Naive thymus-derived CD8-positive, alpha-beta T cell (primary cell): ENCODE results near the gene CDH24. TPM values are rescaled to one million over a fixed set of nuclear protein-coding genes. Genes with fewer than 3 reads are reported as not detected.

Experiments used
- ATAC-seq, 2 donors: fragments of 150-1000 bp; cut with Tn5 transposase in 1 of 2; sonication (Bioruptor Pico), chemical (Tn5 transposase) in 1 of 2; 1 replicate in 1 of 2; 2 replicates in 1 of 2; pipeline ENCODE4 v1.10.0; 2021; ENCODE audit warnings: mild to moderate bottlenecking in 2 of 2, moderate library complexity in 2 of 2
- POLR2A ChIA-PET: fragments of 350-600 bp; sonication (Branson Sonifier 250); formaldehyde crosslinking; loops from one replicate; lab custom pipeline; 2021; ENCODE audit warnings: antibody characterized with exemption; lab: Charles Lee
- DNase-seq, 10 donors: peaks; one replicate each; pipeline versions ENCODE4 v3.0.0 to v3.0.0-alpha.2; 2020 to 2022
- H3K27ac Mint-ChIP-seq, 10 donors: one replicate each; pipeline ENCODE4 v1.8.0; 2020 to 2022; ENCODE audit warnings: mild to moderate bottlenecking in 10 of 10, mixed read lengths in 10 of 10, moderate library complexity in 4 of 10, inconsistent platforms in 1 of 10
- H3K27me3 Mint-ChIP-seq, 5 donors: one replicate each; pipeline ENCODE4 v1.8.0; 2021 to 2022; ENCODE audit warnings: mixed read lengths in 5 of 5
- H3K36me3 Mint-ChIP-seq, 3 donors: one replicate each; pipeline ENCODE4 v1.8.0; 2020 to 2022; ENCODE audit warnings: mixed read lengths in 3 of 3, mild to moderate bottlenecking in 2 of 3, inconsistent platforms in 1 of 3
- H3K4me1 Mint-ChIP-seq, 4 donors: one replicate each; pipeline ENCODE4 v1.8.0; 2021 to 2022; ENCODE audit warnings: mixed read lengths in 4 of 4
- H3K4me3 Mint-ChIP-seq, 10 donors: one replicate each; pipeline ENCODE4 v1.8.0; 2020 to 2022; ENCODE audit warnings: mild to moderate bottlenecking in 10 of 10, mixed read lengths in 10 of 10, moderate library complexity in 6 of 10, inconsistent platforms in 1 of 10
- H3K9me3 Mint-ChIP-seq, 9 donors: one replicate each; pipeline ENCODE4 v1.8.0; 2020 to 2022; ENCODE audit warnings: mixed read lengths in 9 of 9, mild to moderate bottlenecking in 3 of 9, inconsistent platforms in 1 of 9, moderate library complexity in 1 of 9
- polyA plus RNA-seq, 3 donors: library from polyadenylated mRNA; unstranded; fragments of 300-500 nt; fragmentation: Illumina TruSeq; gene quantifications; one replicate each; pipeline ENCODE4 v1.2.3, GENCODE V29; 2021
- total RNA-seq, 8 experiments: library from RNA in 2 of 8; stranded (reverse) in 2 of 8; gene quantifications; one replicate each; pipeline ENCODE4 v1.2.3 and lab custom pipeline; 2021 to 2026

Gene CDH24
- total and polyA plus RNA-seq, 5 experiments from 2014 or later, result 0.06 to 1.2 (median 0.31) TPM

GRCh38 chr14:23033801-23034497 is 23.4 kb downstream of the CDH24 start:
- peak overlapping the region; percentile 93 to 98 (median 98) for H3K27ac Mint-ChIP-seq
- H3K27me3 Mint-ChIP-seq, result no peaks in the 10 kb centered on the region
- peaks cover 5 to 31% (median 14%) of the 10 kb centered on the region in 3 donors for H3K36me3 Mint-ChIP-seq
- H3K4me3 Mint-ChIP-seq, result peak overlapping the region; percentile 87 to 96 (median 91)
- DNase-seq (no peak), ATAC-seq (peak in 1 of 2 donors; percentile 1)
- POLR2A ChIA-PET, result interaction anchor here (0.7 to 4.9 kb wide), 9 partner anchors 10 to 268 kb away, joined by 3 to 37 read pairs (median 3); partner anchors contain the start of genes ACIN1, C14orf119 and OXA1L
- peaks cover 0 to 2% (median 0%) of the 10 kb centered on the region in 9 donors for H3K9me3 Mint-ChIP-seq
- H3K4me1 Mint-ChIP-seq, result peaks cover 14 to 46% (median 37%) of the 10 kb centered on the region in 4 donors

GRCh38 chr14:23033251-23033727 is 24.0 kb downstream of the CDH24 start:
- ATAC-seq, result no peak
- Mint-ChIP-seq H3K27ac (peak overlapping the region; percentile 37 to 98 (median 94)), H3K4me1 (peaks cover 17 to 51% (median 42%) of the 10 kb centered on the region in 4 donors), H3K9me3 (peaks cover 0 to 2% (median 0%) of the 10 kb centered on the region in 9 donors), H3K4me3 (peak overlapping the region; percentile 87 to 96 (median 91)), H3K36me3 (peaks cover 5 to 31% (median 14%) of the 10 kb centered on the region in 3 donors), H3K27me3 (no peaks in the 10 kb centered on the region)
- POLR2A ChIA-PET, result interaction anchor here (0.7 to 4.9 kb wide), 5 partner anchors 9 to 26 kb away, joined by 3 to 37 read pairs (median 5); no protein-coding TSS in a partner anchor
- no peak for DNase-seq

GRCh38 chr14:23030936-23031335 is 26.4 kb downstream of the CDH24 start:
- H3K36me3 Mint-ChIP-seq, result peaks cover 5 to 42% (median 16%) of the 10 kb centered on the region in 3 donors
- peaks cover 22 to 55% (median 50%) of the 10 kb centered on the region in 4 donors for H3K4me1 Mint-ChIP-seq
- H3K27ac Mint-ChIP-seq, result peak overlapping the region in 1 of 10 donors; percentile 25
- H3K4me3 Mint-ChIP-seq, result no peak overlapping the region
- no peaks in the 10 kb centered on the region for H3K27me3 Mint-ChIP-seq
- DNase-seq, result no peak
- POLR2A ChIA-PET, result interaction anchor here (0.6 to 3.6 kb wide), 2 partner anchors 11 to 1815 kb away, joined by 3 to 10 read pairs; no protein-coding TSS in a partner anchor
- peaks cover 0 to 2% (median 0%) of the 10 kb centered on the region in 9 donors for H3K9me3 Mint-ChIP-seq
- ATAC-seq, result no peak

- peak overlapping the region; percentile 44 to 94 (median 88) for H3K27ac Mint-ChIP-seq
- no peaks in the 10 kb centered on the region for H3K9me3 Mint-ChIP-seq
- H3K27me3 Mint-ChIP-seq, result no peaks in the 10 kb centered on the region
- POLR2A ChIA-PET, result interaction anchor here (0.9 to 1.7 kb wide), 3 partner anchors 18 to 40 kb away, joined by 3 to 7 read pairs (median 3); no protein-coding TSS in a partner anchor
- peaks cover 28 to 56% (median 50%) of the 10 kb centered on the region in 4 donors for H3K4me1 Mint-ChIP-seq
- ATAC-seq (peak; percentile 90 to 99), DNase-seq (peak in 7 of 10 donors; percentile 15 to 69 (median 29))
- H3K4me3 Mint-ChIP-seq, result peak overlapping the region; percentile 2 to 73 (median 30)
- peaks cover 10 to 61% (median 24%) of the 10 kb centered on the region in 3 donors for H3K36me3 Mint-ChIP-seq
These were observed 28.5 kb downstream of the CDH24 start for GRCh38 chr14:23028799-23029198.

- POLR2A ChIA-PET, result interaction anchor here (3.2 kb wide), 1 partner anchor 18 kb away, joined by 18 read pairs; no protein-coding TSS in a partner anchor
- Mint-ChIP-seq H3K4me1 (peaks cover 40 to 70% (median 59%) of the 10 kb centered on the region in 4 donors), H3K36me3 (peaks cover 5 to 32% (median 10%) of the 10 kb centered on the region in 3 donors), H3K27ac (peak overlapping the region in 7 of 10 donors; percentile 37 to 89 (median 63)), H3K27me3 (no peaks in the 10 kb centered on the region), H3K4me3 (peak overlapping the region in 2 of 10 donors; percentile 2 to 39), H3K9me3 (no peaks in the 10 kb centered on the region)
- DNase-seq (no peak), ATAC-seq (no peak)
These were observed 32.0 kb downstream of the CDH24 start for GRCh38 chr14:23025151-23025814.

GRCh38 chr14:23024612-23025075 is 32.7 kb downstream of the CDH24 start:
- Mint-ChIP-seq H3K4me1 (peaks cover 40 to 70% (median 62%) of the 10 kb centered on the region in 4 donors), H3K4me3 (peak overlapping the region in 1 of 10 donors; percentile 2), H3K9me3 (no peaks in the 10 kb centered on the region), H3K27me3 (no peaks in the 10 kb centered on the region), H3K27ac (peak overlapping the region in 4 of 10 donors; percentile 37 to 89 (median 70)), H3K36me3 (peaks cover 5 to 32% (median 10%) of the 10 kb centered on the region in 3 donors)
- POLR2A ChIA-PET, result interaction anchor here (0.8 to 3.2 kb wide), 2 partner anchors 9 to 18 kb away, joined by 3 to 18 read pairs; no protein-coding TSS in a partner anchor
- DNase-seq, result no peak
- no peak for ATAC-seq

GRCh38 chr14:23023795-23024152 is 33.5 kb downstream of the CDH24 start:
- Mint-ChIP-seq H3K36me3 (peaks cover 5 to 32% (median 10%) of the 10 kb centered on the region in 3 donors), H3K4me1 (peaks cover 35 to 62% (median 54%) of the 10 kb centered on the region in 4 donors), H3K27ac (peak overlapping the region in 2 of 10 donors; percentile 35 to 81), H3K27me3 (no peaks in the 10 kb centered on the region), H3K4me3 (peak overlapping the region in 1 of 10 donors; percentile 13), H3K9me3 (no peaks in the 10 kb centered on the region)
- no peak for ATAC-seq
- no peak for DNase-seq
- POLR2A ChIA-PET, result interaction anchor here (0.8 to 3.2 kb wide), 4 partner anchors 9 to 28 kb away, joined by 3 to 18 read pairs (median 3); no protein-coding TSS in a partner anchor

GRCh38 chr14:23023022-23023794 is 34.1 kb downstream of the CDH24 start:
- H3K36me3 Mint-ChIP-seq, result peaks cover 5 to 32% (median 10%) of the 10 kb centered on the region in 3 donors
- peak overlapping the region in 8 of 10 donors; percentile 5 to 63 (median 39) for H3K4me3 Mint-ChIP-seq
- POLR2A ChIA-PET, result interaction anchor here (1.1 to 3.2 kb wide), 3 partner anchors 8 to 28 kb away, joined by 3 to 18 read pairs (median 3); no protein-coding TSS in a partner anchor
- DNase-seq (peak in 1 of 10 donors; percentile 19), ATAC-seq (peak in 1 of 2 donors; percentile 64)
- H3K9me3 Mint-ChIP-seq, result no peaks in the 10 kb centered on the region
- H3K4me1 Mint-ChIP-seq, result peaks cover 33 to 58% (median 50%) of the 10 kb centered on the region in 4 donors
- peak overlapping the region; percentile 27 to 93 (median 82) for H3K27ac Mint-ChIP-seq
- no peaks in the 10 kb centered on the region for H3K27me3 Mint-ChIP-seq

GRCh38 chr14:23021889-23022442 is 35.4 kb downstream of the CDH24 start:
- no peak for DNase-seq
- no peaks in the 10 kb centered on the region for H3K27me3 Mint-ChIP-seq
- ATAC-seq, result no peak
- no peaks in the 10 kb centered on the region for H3K9me3 Mint-ChIP-seq
- POLR2A ChIA-PET, result interaction anchor here (1.0 to 1.1 kb wide), 2 partner anchors 15 to 432 kb away, joined by 3 to 8 read pairs; no protein-coding TSS in a partner anchor
- peaks cover 5 to 26% (median 9%) of the 10 kb centered on the region in 3 donors for H3K36me3 Mint-ChIP-seq
- H3K27ac Mint-ChIP-seq, result peak overlapping the region in 9 of 10 donors; percentile 49 to 93 (median 82)
- peaks cover 30 to 50% (median 43%) of the 10 kb centered on the region in 4 donors for H3K4me1 Mint-ChIP-seq
- H3K4me3 Mint-ChIP-seq, result peak overlapping the region in 7 of 10 donors; percentile 5 to 81 (median 58)

- ATAC-seq, result peak in 1 of 2 donors; percentile 24
- Mint-ChIP-seq H3K36me3 (peaks cover 5 to 26% (median 9%) of the 10 kb centered on the region in 3 donors), H3K4me1 (peaks cover 30 to 50% (median 43%) of the 10 kb centered on the region in 4 donors), H3K27ac (peak overlapping the region in 9 of 10 donors; percentile 42 to 93 (median 82)), H3K4me3 (peak overlapping the region in 7 of 10 donors; percentile 25 to 81 (median 65)), H3K27me3 (no peaks in the 10 kb centered on the region), H3K9me3 (no peaks in the 10 kb centered on the region)
- DNase-seq, result no peak
- POLR2A ChIA-PET, result interaction anchor here (1.1 to 2.1 kb wide), 3 partner anchors 9 to 15 kb away, joined by 3 to 16 read pairs (median 9); no protein-coding TSS in a partner anchor
These were observed 35.9 kb downstream of the CDH24 start for GRCh38 chr14:23021434-23021833.
